Type B pancreatic cell (in vitro differentiated cells): ENCODE data around the gene SRGAP3. TPM values are rescaled to one million over a fixed set of nuclear protein-coding genes. Genes with fewer than 3 reads are reported as not detected.

Experiments used
- DNase-seq: peaks from one replicate; pipeline ENCODE4 v3.0.0; 2021; ENCODE audit warnings: mixed read lengths; ENCODE audit not compliant: unreplicated experiment; ENCODE audit errors: extremely low spot score
- H3K27ac Mint-ChIP-seq: 2 replicates; pipeline ENCODE4 v1.8.0; 2021; ENCODE audit warnings: mild to moderate bottlenecking, mixed read lengths
- H3K27me3 Mint-ChIP-seq: 2 replicates; pipeline ENCODE4 v1.8.0; 2021; ENCODE audit warnings: mixed read lengths
- H3K36me3 Mint-ChIP-seq: 2 replicates; pipeline ENCODE4 v1.8.0; 2021; ENCODE audit warnings: mixed read lengths
- H3K4me1 Mint-ChIP-seq: one replicate; pipeline ENCODE4 v1.8.0; 2021; ENCODE audit warnings: mixed read lengths; ENCODE audit not compliant: unreplicated experiment
- H3K4me3 Mint-ChIP-seq: 2 replicates; pipeline ENCODE4 v1.8.0; 2021; ENCODE audit warnings: mild to moderate bottlenecking, mixed read lengths
- H3K9me3 Mint-ChIP-seq: 2 replicates; pipeline ENCODE4 v1.8.0; 2021; ENCODE audit warnings: mixed read lengths
- CTCF ChIP-seq: fragments of 200-600 bp; sonication (generic); conservative IDR thresholded peaks from 2 replicates; pipeline ENCODE4 v1.5.0; 2021; ENCODE audit warnings: antibody characterized with exemption, mild to moderate bottlenecking
- total RNA-seq: library from RNA; stranded (reverse); gene quantifications from 2 replicates; pipeline ENCODE4 v1.2.1, GENCODE V29; 2021; ENCODE audit warnings: low replicate concordance

Gene SRGAP3
- total RNA-seq, 1 donor from 2014 or later = 41.7 TPM

- no peaks in the 10 kb centered on the region for H3K27me3 Mint-ChIP-seq
- TF ChIP-seq CTCF = no peak
- H3K4me3 Mint-ChIP-seq = peak overlapping the region; percentile 25
- peaks cover 46% of the 10 kb centered on the region for H3K4me1 Mint-ChIP-seq
- no peaks in the 10 kb centered on the region for H3K36me3 Mint-ChIP-seq
- no peak overlapping the region for H3K27ac Mint-ChIP-seq
- no peak for DNase-seq
- no peaks in the 10 kb centered on the region for H3K9me3 Mint-ChIP-seq
These were observed 1.8 kb upstream of the SRGAP3 start for GRCh38 chr3:9251055-9251786.

GRCh38 chr3:9250236-9250635 lies 790 bp upstream of the SRGAP3 start:
- Mint-ChIP-seq H3K4me3 (peak overlapping the region; percentile 88), H3K27me3 (no peaks in the 10 kb centered on the region), H3K27ac (peak overlapping the region; percentile 88), H3K4me1 (peaks cover 56% of the 10 kb centered on the region), H3K9me3 (no peaks in the 10 kb centered on the region), H3K36me3 (peaks cover 4% of the 10 kb centered on the region)
- no peak for DNase-seq
- TF ChIP-seq CTCF = peak; percentile 36

GRCh38 chr3:9248522-9249271 lies 749 bp downstream of the SRGAP3 start:
- no peak for DNase-seq
- Mint-ChIP-seq H3K36me3 (peaks cover 5% of the 10 kb centered on the region), H3K27me3 (no peaks in the 10 kb centered on the region), H3K9me3 (no peaks in the 10 kb centered on the region), H3K4me3 (peak overlapping the region; percentile 88), H3K4me1 (peaks cover 69% of the 10 kb centered on the region), H3K27ac (peak overlapping the region; percentile 88)
- no peak for TF ChIP-seq CTCF

GRCh38 chr3:9247941-9248521 lies 1.4 kb downstream of the SRGAP3 start:
- Mint-ChIP-seq H3K36me3 (peaks cover 5% of the 10 kb centered on the region), H3K27ac (peak overlapping the region; percentile 88), H3K4me1 (peaks cover 63% of the 10 kb centered on the region), H3K4me3 (peak overlapping the region; percentile 88), H3K9me3 (no peaks in the 10 kb centered on the region), H3K27me3 (no peaks in the 10 kb centered on the region)
- no peak for TF ChIP-seq CTCF
- DNase-seq = no peak

- no peak for TF ChIP-seq CTCF
- Mint-ChIP-seq H3K36me3 (peaks cover 5% of the 10 kb centered on the region), H3K4me3 (peak overlapping the region; percentile 88), H3K4me1 (peaks cover 59% of the 10 kb centered on the region), H3K27ac (no peak overlapping the region), H3K9me3 (no peaks in the 10 kb centered on the region), H3K27me3 (no peaks in the 10 kb centered on the region)
- no peak for DNase-seq
These were observed 2.0 kb downstream of the SRGAP3 start for GRCh38 chr3:9247361-9247940.
